Stomach (tissue), 4 donors: ENCODE measurements around the gene BCAS2.

Source experiments
- EP300 ChIP-seq: sonication (generic); formaldehyde crosslinking; IDR thresholded peaks from one replicate; pipeline ENCODE4 v1.6.1; 2017; ENCODE audit warnings: antibody characterized with exemption
- TF ChIP-seq, protein P1 (sequence below), 7 experiments: fragments of 450-650 bp in 4 of 7; fragments of 200-600 bp in 3 of 7; sonication (generic) in 3 of 7; IDR thresholded peaks; one replicate each; pipeline ENCODE4 v1.5.1; 2016 to 2019; ENCODE audit warnings: antibody characterized with exemption in 7 of 7, control low read depth in 2 of 7, mild to moderate bottlenecking in 1 of 7

DNA sequence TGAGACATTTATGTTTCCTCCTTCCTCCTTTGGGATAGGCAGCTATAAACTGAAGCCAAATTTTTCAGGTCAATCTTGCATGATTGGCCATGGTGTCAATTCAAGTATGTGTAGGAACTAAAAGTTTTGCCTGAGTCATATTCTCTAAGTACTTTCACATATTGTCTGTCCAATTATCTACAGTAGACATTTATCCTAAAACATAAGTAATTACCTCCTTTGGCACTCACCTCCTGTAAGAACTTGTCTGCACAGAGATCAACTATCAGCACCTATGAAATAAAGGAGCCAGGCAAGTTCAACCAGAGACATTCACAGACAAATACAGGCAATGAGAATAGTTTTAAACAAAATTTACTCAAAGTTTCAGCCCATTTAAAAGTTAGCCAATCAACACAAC is 14.2 kb upstream of the BCAS2 start:
- TF ChIP-seq, protein P1, sequence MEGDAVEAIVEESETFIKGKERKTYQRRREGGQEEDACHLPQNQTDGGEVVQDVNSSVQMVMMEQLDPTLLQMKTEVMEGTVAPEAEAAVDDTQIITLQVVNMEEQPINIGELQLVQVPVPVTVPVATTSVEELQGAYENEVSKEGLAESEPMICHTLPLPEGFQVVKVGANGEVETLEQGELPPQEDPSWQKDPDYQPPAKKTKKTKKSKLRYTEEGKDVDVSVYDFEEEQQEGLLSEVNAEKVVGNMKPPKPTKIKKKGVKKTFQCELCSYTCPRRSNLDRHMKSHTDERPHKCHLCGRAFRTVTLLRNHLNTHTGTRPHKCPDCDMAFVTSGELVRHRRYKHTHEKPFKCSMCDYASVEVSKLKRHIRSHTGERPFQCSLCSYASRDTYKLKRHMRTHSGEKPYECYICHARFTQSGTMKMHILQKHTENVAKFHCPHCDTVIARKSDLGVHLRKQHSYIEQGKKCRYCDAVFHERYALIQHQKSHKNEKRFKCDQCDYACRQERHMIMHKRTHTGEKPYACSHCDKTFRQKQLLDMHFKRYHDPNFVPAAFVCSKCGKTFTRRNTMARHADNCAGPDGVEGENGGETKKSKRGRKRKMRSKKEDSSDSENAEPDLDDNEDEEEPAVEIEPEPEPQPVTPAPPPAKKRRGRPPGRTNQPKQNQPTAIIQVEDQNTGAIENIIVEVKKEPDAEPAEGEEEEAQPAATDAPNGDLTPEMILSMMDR (IDR thresholded peaks at IDR 0.05) = no peak
- no peak for TF ChIP-seq EP300
